SU-DHL-6 (cell line): ENCODE results near the gene GUCA2A.

Experiments used
- H2AFZ ChIP-seq: fragments of 200-600 bp; sonication (generic); 2 replicates; pipeline ENCODE4 v1.6.1; 2014; ENCODE audit warnings: low read depth, mild to moderate bottlenecking, moderate library complexity, mixed read lengths, antibody characterized with exemption, low read length; ENCODE audit not compliant: severe bottlenecking
- H3F3A ChIP-seq: fragments of 200-600 bp; shearing (Covaris generic); 2 replicates; pipeline ENCODE4 v1.6.0; 2016; ENCODE audit warnings: antibody characterized with exemption, mild to moderate bottlenecking; ENCODE audit not compliant: insufficient read depth
- H3K27ac ChIP-seq: fragments of 200-600 bp; sonication (generic); 2 replicates; pipeline ENCODE4 v1.5.1; 2016; ENCODE audit warnings: low read depth, mild to moderate bottlenecking, low read length, moderate library complexity, mixed read lengths
- H3K27me3 ChIP-seq: fragments of 200-600 bp; sonication (generic), shearing (Covaris generic); 2 replicates; pipeline ENCODE4 v1.6.0; 2014; ENCODE audit warnings: mild to moderate bottlenecking, low read length
- H3K36me3 ChIP-seq: fragments of 200-600 bp; sonication (generic); 2 replicates; pipeline ENCODE4 v1.6.1; 2014; ENCODE audit warnings: mild to moderate bottlenecking, low read length, mixed read lengths
- H3K4me2 ChIP-seq: fragments of 300-600, 200-600 bp; shearing (Covaris generic), sonication (generic); 2 replicates; pipeline ENCODE4 v1.6.0; 2014; ENCODE audit warnings: low read length, low read depth, mild to moderate bottlenecking; ENCODE audit not compliant: poor library complexity, severe bottlenecking
- H3K4me3 ChIP-seq: fragments of 200-600 bp; sonication (generic); 2 replicates; pipeline ENCODE4 v1.5.1; 2014; ENCODE audit warnings: antibody characterized with exemption, low read length, mild to moderate bottlenecking, mixed read lengths; ENCODE audit not compliant: insufficient read depth, poor library complexity, severe bottlenecking
- H3K79me2 ChIP-seq: fragments of 200-600 bp; sonication (generic); 2 replicates; pipeline ENCODE4 v1.6.1; 2014; ENCODE audit warnings: mild to moderate bottlenecking, low read length, moderate library complexity; ENCODE audit not compliant: insufficient read depth
- H3K9ac ChIP-seq: fragments of 200-600 bp; sonication (generic); 2 replicates; pipeline ENCODE4 v1.7.0; 2014; ENCODE audit warnings: mild to moderate bottlenecking, low read length
- H3K9me2 ChIP-seq: fragments of 200-600 bp; sonication (generic); replicated peaks from 2 replicates; pipeline ENCODE4 v1.6.1; 2014; ENCODE audit warnings: low read length; ENCODE audit not compliant: insufficient read depth
- H3K9me3 ChIP-seq: fragments of 200-600 bp; sonication (generic); 2 replicates; pipeline ENCODE4 v1.6.1; 2014; ENCODE audit warnings: low read length, mixed read lengths; ENCODE audit not compliant: insufficient read depth
- H4K20me1 ChIP-seq: fragments of 200-600 bp; sonication (generic); 2 replicates; pipeline ENCODE4 v1.6.1; 2014; ENCODE audit warnings: low read depth, mild to moderate bottlenecking, antibody characterized with exemption, low read length, moderate library complexity, mixed read lengths
- EZH2phosphoT487 ChIP-seq: fragments of 200-600 bp; sonication (generic), shearing (Covaris generic); conservative IDR thresholded peaks from 2 replicates; pipeline ENCODE4 v1.6.1; 2018; ENCODE audit warnings: mild to moderate bottlenecking, antibody characterized with exemption, low read length, moderate library complexity, mixed read lengths
- TF ChIP-seq, protein P1 (sequence below): fragments of 200-600 bp; sonication (generic); IDR thresholded peaks from one replicate; pipeline ENCODE4 v1.5.1; 2017; ENCODE audit warnings: antibody characterized with exemption, mild to moderate bottlenecking, low read length, moderate library complexity; ENCODE audit not compliant: insufficient read depth, poor library complexity, severe bottlenecking

The GUCA2A gene

DNA sequence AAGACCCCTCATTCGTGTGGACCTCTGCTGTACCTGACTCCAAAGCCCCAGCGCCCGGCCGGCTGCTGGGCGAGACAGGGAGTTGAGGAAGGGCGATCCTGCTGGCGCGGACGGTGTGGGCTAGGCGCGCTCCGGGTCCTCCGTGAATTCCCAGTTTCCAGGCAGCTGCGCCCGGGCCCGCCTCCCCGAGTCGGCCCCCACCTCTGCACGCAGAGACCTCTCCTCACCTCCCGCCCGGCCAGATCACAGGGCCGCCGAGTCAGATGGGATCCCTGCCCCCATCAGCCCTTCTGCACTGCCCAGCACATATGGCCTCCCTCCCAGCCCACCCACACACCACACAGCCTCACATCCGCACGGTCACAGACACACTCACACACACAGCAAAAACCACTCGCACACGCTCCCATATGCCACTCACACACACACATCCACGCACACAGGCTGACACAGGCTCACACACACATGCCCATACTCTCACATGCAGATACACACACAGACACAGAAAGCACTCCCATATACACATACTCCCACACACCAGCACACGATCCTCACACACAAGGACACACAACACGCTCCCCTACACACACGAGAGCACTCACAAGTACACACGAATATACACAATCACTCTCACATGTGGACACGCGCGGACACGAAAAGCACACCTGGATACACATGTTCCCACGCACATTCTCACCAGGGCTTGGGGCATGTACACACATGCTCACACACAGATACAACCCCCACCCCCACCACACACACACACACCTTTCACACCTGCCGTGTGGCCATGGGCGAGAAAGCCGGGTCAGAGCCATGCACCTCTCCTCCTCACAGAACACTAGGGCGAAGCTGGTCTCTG is 18.6 kb downstream of the GUCA2A start:
- no peaks in the 10 kb centered on the region for H3K36me3 ChIP-seq
- H3K9me2 ChIP-seq: no peaks in the 10 kb centered on the region
- no peak overlapping the region for H3K9ac ChIP-seq
- H2AFZ ChIP-seq: no peak overlapping the region
- H3K27ac ChIP-seq: no peak overlapping the region
- no peaks in the 10 kb centered on the region for H3K79me2 ChIP-seq
- H3K4me2 ChIP-seq: no peak overlapping the region
- no peak for TF ChIP-seq EZH2phosphoT487
- TF ChIP-seq, protein P1, sequence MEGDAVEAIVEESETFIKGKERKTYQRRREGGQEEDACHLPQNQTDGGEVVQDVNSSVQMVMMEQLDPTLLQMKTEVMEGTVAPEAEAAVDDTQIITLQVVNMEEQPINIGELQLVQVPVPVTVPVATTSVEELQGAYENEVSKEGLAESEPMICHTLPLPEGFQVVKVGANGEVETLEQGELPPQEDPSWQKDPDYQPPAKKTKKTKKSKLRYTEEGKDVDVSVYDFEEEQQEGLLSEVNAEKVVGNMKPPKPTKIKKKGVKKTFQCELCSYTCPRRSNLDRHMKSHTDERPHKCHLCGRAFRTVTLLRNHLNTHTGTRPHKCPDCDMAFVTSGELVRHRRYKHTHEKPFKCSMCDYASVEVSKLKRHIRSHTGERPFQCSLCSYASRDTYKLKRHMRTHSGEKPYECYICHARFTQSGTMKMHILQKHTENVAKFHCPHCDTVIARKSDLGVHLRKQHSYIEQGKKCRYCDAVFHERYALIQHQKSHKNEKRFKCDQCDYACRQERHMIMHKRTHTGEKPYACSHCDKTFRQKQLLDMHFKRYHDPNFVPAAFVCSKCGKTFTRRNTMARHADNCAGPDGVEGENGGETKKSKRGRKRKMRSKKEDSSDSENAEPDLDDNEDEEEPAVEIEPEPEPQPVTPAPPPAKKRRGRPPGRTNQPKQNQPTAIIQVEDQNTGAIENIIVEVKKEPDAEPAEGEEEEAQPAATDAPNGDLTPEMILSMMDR: no peak
- H3F3A ChIP-seq: no peaks in the 10 kb centered on the region
- no peaks in the 10 kb centered on the region for H3K9me3 ChIP-seq
- H3K4me3 ChIP-seq: no peak overlapping the region
- H4K20me1 ChIP-seq: no peaks in the 10 kb centered on the region
- no peaks in the 10 kb centered on the region for H3K27me3 ChIP-seq

DNA sequence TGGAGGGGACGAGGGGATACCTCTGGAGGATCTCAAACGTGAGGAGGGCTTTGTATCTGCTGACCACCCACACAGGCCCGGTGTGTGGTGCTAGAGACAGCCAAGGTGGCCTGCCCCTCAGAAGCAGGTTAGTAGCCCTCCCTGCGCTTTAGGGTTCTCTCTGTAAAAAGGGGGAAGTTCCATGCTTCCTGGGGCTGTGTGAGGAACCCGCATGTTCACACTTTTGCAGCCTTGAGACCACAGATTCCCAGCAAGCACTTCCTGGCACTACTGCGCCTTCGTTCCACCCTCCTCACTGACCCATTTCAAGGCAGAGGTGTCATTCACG is 19.2 kb downstream of the GUCA2A start:
- H3K27me3 ChIP-seq: no peaks in the 10 kb centered on the region
- H3K27ac ChIP-seq: no peak overlapping the region
- H3K36me3 ChIP-seq: no peaks in the 10 kb centered on the region

DNA sequence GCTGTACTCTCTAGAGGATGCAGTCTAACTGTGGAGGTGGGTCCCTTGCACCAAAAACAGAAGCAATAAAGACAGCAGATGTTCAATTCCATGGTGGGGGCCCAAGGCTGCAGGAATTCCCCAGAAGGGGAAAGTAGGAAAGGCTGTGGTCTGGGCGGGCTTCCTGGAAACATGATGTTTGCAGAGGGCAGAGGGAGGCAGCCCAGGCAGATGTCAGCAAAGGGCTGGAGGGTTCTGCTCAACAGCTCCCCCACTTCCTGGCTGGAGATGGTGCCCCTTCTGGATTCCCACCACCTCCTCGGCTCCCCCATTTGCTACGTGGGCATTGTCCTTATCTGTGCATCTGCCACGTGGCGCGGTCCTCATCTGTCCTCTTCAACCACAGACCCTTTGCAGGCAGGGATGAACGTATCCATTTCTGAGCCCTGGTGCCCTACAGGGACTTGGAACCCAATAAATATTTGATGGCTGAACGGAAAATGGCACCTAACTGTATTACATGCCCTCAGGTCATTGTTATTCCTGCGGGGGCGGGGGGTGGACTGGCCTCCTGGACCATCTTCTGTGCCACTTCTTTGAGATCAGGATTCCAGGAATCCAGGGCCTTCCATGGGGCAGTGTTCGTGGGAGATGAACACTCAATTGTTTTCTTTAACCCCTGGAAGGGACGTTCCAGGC is 19.7 kb downstream of the GUCA2A start:
- Histone ChIP-seq H3K79me2 (no peaks in the 10 kb centered on the region), H2AFZ (no peak overlapping the region), H3K36me3 (no peaks in the 10 kb centered on the region), H3K27me3 (no peaks in the 10 kb centered on the region), H3K4me3 (no peak overlapping the region), H3K4me2 (no peak overlapping the region), H4K20me1 (no peaks in the 10 kb centered on the region), H3F3A (no peaks in the 10 kb centered on the region), H3K9me2 (no peaks in the 10 kb centered on the region), H3K27ac (no peak overlapping the region), H3K9ac (no peak overlapping the region), H3K9me3 (no peaks in the 10 kb centered on the region)
- TF ChIP-seq EZH2phosphoT487: no peak
- TF ChIP-seq, protein P1: no peak

More for the DNA sequence above, 19.2 kb downstream of the GUCA2A start:
- Histone ChIP-seq H3F3A (no peaks in the 10 kb centered on the region), H3K9me2 (no peaks in the 10 kb centered on the region), H2AFZ (no peak overlapping the region), H3K79me2 (no peaks in the 10 kb centered on the region), H3K9me3 (no peaks in the 10 kb centered on the region), H3K9ac (no peak overlapping the region), H3K4me2 (no peak overlapping the region), H3K4me3 (no peak overlapping the region), H4K20me1 (no peaks in the 10 kb centered on the region)
- TF ChIP-seq, protein P1: no peak
- no peak for TF ChIP-seq EZH2phosphoT487
